ENCODE measurements around the gene KERA.

GRCh38 chr12:91017043-91017442, 40.8 kb downstream of the KERA start:
- TF ChIP-seq POLR2A (IDR thresholded peaks at IDR 0.05; ENCODE audit: low read length): no peak
- no peak for TF ChIP-seq GATA1 (IDR thresholded peaks at IDR 0.05; ENCODE audit: low read depth, low read length)

Measured in erythroblast (primary cell).